Stimulated activated CD8-positive, alpha-beta memory T cell treated with anti-CD3 and anti-CD28 coated beads, Interleukin-2, amount 100 ng/mL, for 48 hours (primary cell): ENCODE data around the gene SLC25A13.

Experiments used
- DNase-seq, 2 donors: peaks; one replicate each; pipeline ENCODE4 v3.0.0-alpha.2; 2020; ENCODE audit warnings: low read depth in 2 of 2

The SLC25A13 gene

GRCh38 chr7:96204601-96205000, 117.3 kb downstream of the SLC25A13 start:
- no peak for DNase-seq

GRCh38 chr7:96203786-96204185, 118.1 kb downstream of the SLC25A13 start:
- DNase-seq: no peak

GRCh38 chr7:96202102-96202501, 119.8 kb downstream of the SLC25A13 start:
- no peak for DNase-seq

- DNase-seq: no peak
These were observed 121.2 kb downstream of the SLC25A13 start for GRCh38 chr7:96200740-96201139.

- no peak for DNase-seq
These were observed 122.5 kb downstream of the SLC25A13 start for GRCh38 chr7:96199421-96199820.

- DNase-seq: no peak
These were observed 123.8 kb downstream of the SLC25A13 start for GRCh38 chr7:96198047-96198636.

GRCh38 chr7:96196676-96197075, 125.2 kb downstream of the SLC25A13 start:
- DNase-seq: no peak

GRCh38 chr7:96189129-96189820, 132.6 kb downstream of the SLC25A13 start:
- DNase-seq: no peak

GRCh38 chr7:96188591-96188991, 133.3 kb downstream of the SLC25A13 start:
- no peak for DNase-seq

GRCh38 chr7:96188174-96188581, 133.7 kb downstream of the SLC25A13 start:
- no peak for DNase-seq

GRCh38 chr7:96187735-96188134, 134.2 kb downstream of the SLC25A13 start:
- no peak for DNase-seq

GRCh38 chr7:96184783-96185182, 137.1 kb downstream of the SLC25A13 start:
- no peak for DNase-seq

- DNase-seq: no peak
These were observed 138.7 kb downstream of the SLC25A13 start for GRCh38 chr7:96183163-96183670.

GRCh38 chr7:96182424-96183158, 139.3 kb downstream of the SLC25A13 start:
- no peak for DNase-seq

- no peak for DNase-seq
These were observed 140.7 kb downstream of the SLC25A13 start for GRCh38 chr7:96181174-96181573.

GRCh38 chr7:96179837-96180236, 142.1 kb downstream of the SLC25A13 start:
- DNase-seq: no peak

- DNase-seq: no peak
These were observed 142.6 kb downstream of the SLC25A13 start for GRCh38 chr7:96179341-96179740.

GRCh38 chr7:96178581-96178980, 143.3 kb downstream of the SLC25A13 start:
- DNase-seq: no peak

GRCh38 chr7:96177353-96177752, 144.5 kb downstream of the SLC25A13 start:
- no peak for DNase-seq

GRCh38 chr7:96174812-96175211, 147.1 kb downstream of the SLC25A13 start:
- DNase-seq: no peak

- no peak for DNase-seq
These were observed 148.1 kb downstream of the SLC25A13 start for GRCh38 chr7:96173781-96174180.

GRCh38 chr7:96169439-96169838, 152.5 kb downstream of the SLC25A13 start:
- no peak for DNase-seq

- DNase-seq: no peak
These were observed 154.5 kb downstream of the SLC25A13 start for GRCh38 chr7:96167424-96167823.
